ENCODE data around the gene INSYN1. TPM values are rescaled to one million over a fixed set of nuclear protein-coding genes. Genes with fewer than 3 reads are reported as not detected.

The INSYN1 gene
- total and polyA plus RNA-seq, 2 of the 13 experiments (the other 11 are each of a cell fraction or from before 2014, with no cell fraction given) = not detected

- TF ChIP-seq, protein P1, sequence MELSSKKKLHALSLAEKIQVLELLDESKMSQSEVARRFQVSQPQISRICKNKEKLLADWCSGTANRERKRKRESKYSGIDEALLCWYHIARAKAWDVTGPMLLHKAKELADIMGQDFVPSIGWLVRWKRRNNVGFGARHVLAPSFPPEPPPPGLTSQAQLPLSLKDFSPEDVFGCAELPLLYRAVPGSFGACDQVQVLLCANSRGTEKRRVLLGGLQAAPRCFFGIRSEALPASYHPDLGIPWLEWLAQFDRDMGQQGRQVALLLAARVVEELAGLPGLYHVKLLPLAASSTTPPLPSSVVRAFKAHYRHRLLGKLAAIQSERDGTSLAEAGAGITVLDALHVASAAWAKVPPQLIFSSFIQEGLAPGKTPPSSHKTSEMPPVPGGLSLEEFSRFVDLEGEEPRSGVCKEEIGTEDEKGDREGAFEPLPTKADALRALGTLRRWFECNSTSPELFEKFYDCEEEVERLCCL (CRISPR knock-in tag; IDR thresholded peaks at IDR 0.05; ENCODE audit: borderline replicate concordance) = no peak
- TF ChIP-seq AKAP8 (CRISPR knock-in tag; IDR thresholded peaks at IDR 0.05) (no peak), HMGXB3 (CRISPR knock-in tag; IDR thresholded peaks at IDR 0.05; ENCODE audit: borderline replicate concordance) (no peak), ZNF557 (CRISPR knock-in tag; IDR thresholded peaks at IDR 0.05) (no peak)
These were observed 44.4 kb upstream of the INSYN1 start (continued) for GRCh38 chr15:73797366-73798158.

- no peaks in the 10 kb centered on the region for H3K9me3 ChIP-seq (ENCODE audit: low read length)
- DNase-seq (ENCODE audit: low spot score) (no peak), FAIRE-seq (no peak), ATAC-seq (no peak)
- no peak overlapping the region for H3K27ac ChIP-seq (ENCODE audit: extremely low read length, insufficient read depth, low read length)
- H3K4me3 ChIP-seq (replicated peaks in 1 of 3; ENCODE audit: insufficient read depth in 1 of 3, low read depth in 2 of 3, low read length in 3 of 3) = no peak overlapping the region
- H3K4me1 ChIP-seq (ENCODE audit: insufficient read depth, low read length) = peaks cover 8% of the 10 kb centered on the region; the same call in 1 of the 2 replicates
- H3K27me3 ChIP-seq (ENCODE audit: control insufficient read depth in 1 of 2, insufficient read depth in 2 of 2, low read length in 2 of 2) = peaks cover 3 to 15% of the 10 kb centered on the region in 2 experiments; a peak in 3 of 5 replicates
- no peaks in the 10 kb centered on the region for H3K36me3 ChIP-seq (replicated peaks in 1 of 2; ENCODE audit: control insufficient read depth in 1 of 2, insufficient read depth in 2 of 2, low read length in 2 of 2)
- ChIA-PET CTCF (ENCODE audit: low intra/inter-chr PET ratio, low total read pairs) (no interaction called here), POLR2A (no interaction called here)
- no peaks in the 10 kb centered on the region for H4K20me1 ChIP-seq (ENCODE audit: insufficient read depth, low read length)
- no TSS peak for BruUV-seq (replicated peaks)
- no peak overlapping the region for H3K9ac ChIP-seq (ENCODE audit: insufficient read depth, low read depth, low read length)
- in situ Hi-C loops (cut with HindIII; ENCODE audit: extremely low pct_ligation_motif_present, low pct_unique_long_range_greater_than_20kb) (no loop called here), intact Hi-C loops (cut with micrococcal nuclease; ENCODE audit: unreplicated experiment) (no loop called here)
- no peak overlapping the region for H2AFZ ChIP-seq (ENCODE audit: low read length)
- H3K4me2 ChIP-seq (ENCODE audit: low read depth, low read length) = no peak overlapping the region
- TF ChIP-seq CEBPG (CRISPR knock-in tag; IDR thresholded peaks at IDR 0.05) = no peak
- WGBS (ENCODE audit: low lambda C conversion rate) = 50% methylated on average over 9 of the region's 11 CpGs
- no peaks in the 10 kb centered on the region for H3K79me2 ChIP-seq (ENCODE audit: insufficient read depth, low read length)
These were observed 43.2 kb upstream of the INSYN1 start for GRCh38 chr15:73796331-73796831.

Data from HepG2 (cell line).